GM18508 (cell line): ENCODE measurements around the gene ACBD6.

Experiments
- ATAC-seq: cut with Tn5 transposase; IDR thresholded peaks from one replicate; pipeline ENCODE4 v1.9.1; 2021; ENCODE audit warnings: moderate number of reproducible peaks; ENCODE audit not compliant: insufficient read depth, unreplicated experiment

ACBD6 gene

GRCh38 chr1:180277476-180278193, 224.7 kb downstream of the ACBD6 start:
- no peak for ATAC-seq

- no peak for ATAC-seq
Observed at GRCh38 chr1:180275726-180276125, 226.7 kb downstream of the ACBD6 start.

- ATAC-seq, result no peak
Observed at GRCh38 chr1:180274221-180274620, 228.2 kb downstream of the ACBD6 start.

GRCh38 chr1:180273066-180273465, 229.3 kb downstream of the ACBD6 start:
- ATAC-seq, result no peak

GRCh38 chr1:180272395-180272794, 230.0 kb downstream of the ACBD6 start:
- ATAC-seq, result no peak

GRCh38 chr1:180271272-180272255, 230.8 kb downstream of the ACBD6 start:
- no peak for ATAC-seq

- ATAC-seq, result no peak
Observed at GRCh38 chr1:180270530-180271271, 231.7 kb downstream of the ACBD6 start.

GRCh38 chr1:180269645-180270529, 232.5 kb downstream of the ACBD6 start:
- no peak for ATAC-seq

GRCh38 chr1:180268556-180269075, 233.8 kb downstream of the ACBD6 start:
- ATAC-seq, result no peak

- no peak for ATAC-seq
Observed at GRCh38 chr1:180267761-180268555, 234.4 kb downstream of the ACBD6 start.

GRCh38 chr1:180267211-180267561, 235.2 kb downstream of the ACBD6 start:
- ATAC-seq, result no peak

GRCh38 chr1:180266275-180267210, 235.8 kb downstream of the ACBD6 start:
- ATAC-seq, result no peak

- no peak for ATAC-seq
Observed at GRCh38 chr1:180265871-180266270, 236.5 kb downstream of the ACBD6 start.

GRCh38 chr1:180265201-180265600, 237.2 kb downstream of the ACBD6 start:
- no peak for ATAC-seq

- no peak for ATAC-seq
Observed at GRCh38 chr1:180264595-180264994, 237.8 kb downstream of the ACBD6 start.

GRCh38 chr1:180262628-180263488, 239.5 kb downstream of the ACBD6 start:
- no peak for ATAC-seq
